MCF 10A (cell line): ENCODE results near the gene RALGPS1. TPM values are rescaled to one million over a fixed set of nuclear protein-coding genes. Genes with fewer than 3 reads are reported as not detected.

Experiments used
- BruUV-seq: library from RNA; stranded (reverse); fragments of 400-500 nt; replicated peaks from 2 replicates; lab custom pipeline; 2021; lab: Mats Ljungman, UMichigan
- CTCF ChIA-PET: fragments of 300-600 bp; sonication (Branson Sonifier 250); formaldehyde crosslinking; extraction: SDS; loops from one replicate; lab custom pipeline; 2021; ENCODE audit warnings: antibody characterized with exemption, inconsistent platforms; lab: Yijun Ruan, JAX
- POLR2A ChIA-PET: fragments of 300-600, 350-650 bp; sonication (Branson Sonifier 250); formaldehyde crosslinking; extraction: SDS; loops from one replicate; lab custom pipeline; 2020; ENCODE audit warnings: antibody characterized with exemption, inconsistent platforms; lab: Yijun Ruan, JAX
- DNase-seq: peaks from one replicate; pipeline ENCODE4 v3.0.0-alpha.2; 2018; ENCODE audit not compliant: unreplicated experiment
- H3K27ac Mint-ChIP-seq: one replicate; pipeline ENCODE4 v1.8.0; 2022; ENCODE audit warnings: mild to moderate bottlenecking, low read depth, mixed read lengths; ENCODE audit not compliant: unreplicated experiment
- H3K27me3 Mint-ChIP-seq: one replicate; pipeline ENCODE4 v1.8.0; 2022; ENCODE audit warnings: mixed read lengths; ENCODE audit not compliant: insufficient read depth, unreplicated experiment
- H3K36me3 Mint-ChIP-seq: one replicate; pipeline ENCODE4 v1.8.0; 2022; ENCODE audit warnings: mild to moderate bottlenecking, moderate library complexity, mixed read lengths; ENCODE audit not compliant: insufficient read depth, unreplicated experiment
- H3K4me1 Mint-ChIP-seq: one replicate; pipeline ENCODE4 v1.8.0; 2022; ENCODE audit warnings: mixed read lengths; ENCODE audit not compliant: insufficient read depth, unreplicated experiment
- H3K4me3 Mint-ChIP-seq: one replicate; pipeline ENCODE4 v1.8.0; 2022; ENCODE audit warnings: mild to moderate bottlenecking, moderate library complexity, mixed read lengths; ENCODE audit not compliant: unreplicated experiment
- H3K9me3 Mint-ChIP-seq: one replicate; pipeline ENCODE4 v1.8.0; 2022; ENCODE audit warnings: mixed read lengths; ENCODE audit not compliant: unreplicated experiment
- CTCF ChIP-seq: fragments of 200-600 bp; IDR thresholded peaks from one replicate; pipeline ENCODE4 v1.8.0; 2022; ENCODE audit warnings: antibody characterized with exemption, mild to moderate bottlenecking; ENCODE audit not compliant: unreplicated experiment
- intact Hi-C: fragments of 100-400 bp; cut with micrococcal nuclease; formaldehyde crosslinking; loops from 2 replicates; pipeline ENCODE4 v1.14.1; 2022
- total RNA-seq: library from RNA; stranded (reverse); gene quantifications from 2 replicates; pipeline ENCODE4 v1.2.3, GENCODE V29; 2022

The RALGPS1 gene
- total RNA-seq, 1 experiment from 2014 or later: 2.4 TPM

DNA sequence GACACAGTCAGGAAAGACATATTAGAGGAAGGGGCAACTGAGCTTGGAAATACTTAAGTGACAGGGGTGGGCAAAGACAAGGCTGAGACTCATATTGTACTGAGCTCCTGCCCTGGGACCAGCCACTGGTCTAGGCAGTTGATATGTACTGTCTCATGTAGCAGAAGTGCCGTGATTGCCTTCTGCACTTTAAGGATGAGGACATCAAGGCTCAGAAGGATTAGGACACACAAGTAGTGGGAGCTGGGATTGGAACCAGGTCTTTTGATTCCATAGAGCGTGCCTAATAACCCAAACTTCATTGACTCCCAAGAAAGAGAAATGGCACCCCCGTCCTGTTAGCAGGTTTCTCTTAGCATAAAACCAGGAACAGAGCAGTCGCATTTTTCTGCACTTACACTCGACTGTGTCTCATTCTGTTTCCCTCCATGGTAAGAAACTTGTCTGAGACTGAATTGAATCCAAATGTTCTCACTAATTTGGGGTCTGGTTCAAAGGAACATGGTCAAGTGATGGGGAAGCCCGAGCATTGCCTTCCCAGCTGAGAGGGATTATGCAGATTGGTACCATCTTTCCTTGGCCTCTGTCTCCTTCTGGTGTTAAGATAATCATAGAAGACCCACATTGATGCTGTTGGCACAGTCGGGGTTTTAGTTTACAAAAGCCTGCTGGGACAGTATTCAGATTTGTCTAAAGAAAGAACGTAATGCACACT lies 137.5 kb downstream of the RALGPS1 start:
- Mint-ChIP-seq H3K27ac (no peak overlapping the region), H3K9me3 (no peaks in the 10 kb centered on the region), H3K4me1 (peaks cover 11% of the 10 kb centered on the region), H3K27me3 (no peaks in the 10 kb centered on the region), H3K4me3 (no peak overlapping the region), H3K36me3 (no peaks in the 10 kb centered on the region)
- ChIA-PET CTCF (interaction anchor here (0.5 to 0.6 kb wide), 2 partner anchors 150 to 676 kb away, joined by 3 read pairs; no protein-coding TSS in a partner anchor), POLR2A (no interaction called here)
- no peak for DNase-seq
- intact Hi-C loops: no loop called here
- no peak for TF ChIP-seq CTCF
- no TSS peak for BruUV-seq

DNA sequence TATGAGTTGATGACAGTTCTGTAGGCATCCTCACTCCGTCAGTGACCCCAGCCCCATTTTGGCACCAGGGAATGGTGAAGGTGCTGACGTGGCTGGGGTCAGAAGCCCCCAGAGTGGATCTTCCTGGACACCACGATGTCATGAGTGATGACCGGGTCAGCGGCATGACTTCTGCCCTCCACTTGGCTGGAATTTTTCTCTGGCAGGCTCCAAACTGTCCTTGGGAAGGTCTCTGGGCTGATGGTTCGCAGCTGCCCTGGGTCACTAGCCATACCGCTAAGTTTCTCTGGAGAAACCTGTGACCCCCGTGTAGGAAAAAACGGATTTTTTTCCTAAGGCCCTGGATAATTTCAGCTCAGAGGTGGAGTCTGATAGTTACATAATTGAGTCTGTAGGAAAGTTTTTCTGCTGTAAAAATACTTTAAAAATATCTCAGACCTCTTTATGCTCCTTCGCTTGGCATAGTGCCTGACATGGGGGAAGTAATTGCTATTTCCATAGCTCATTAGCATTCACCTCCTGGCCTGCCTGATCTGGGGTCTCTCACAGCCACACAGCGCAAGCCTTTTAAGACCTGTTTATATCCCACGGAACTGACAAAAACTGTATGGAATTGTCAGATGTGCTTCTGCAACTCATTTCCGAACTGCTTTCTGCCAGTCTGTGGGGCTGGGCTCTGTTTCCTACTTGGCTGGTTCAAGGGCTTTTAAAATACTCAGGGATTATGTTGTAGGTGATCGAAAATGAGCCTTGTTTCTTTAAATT lies 138.7 kb downstream of the RALGPS1 start:
- DNase-seq: no peak
- no TSS peak for BruUV-seq
- Mint-ChIP-seq H3K27me3 (no peaks in the 10 kb centered on the region), H3K36me3 (no peaks in the 10 kb centered on the region), H3K27ac (no peak overlapping the region), H3K4me1 (peaks cover 16% of the 10 kb centered on the region), H3K4me3 (no peak overlapping the region), H3K9me3 (no peaks in the 10 kb centered on the region)
- no peak for TF ChIP-seq CTCF
- POLR2A ChIA-PET: no interaction called here
- intact Hi-C loops: no loop called here
- CTCF ChIA-PET: no interaction called here

- no peak for TF ChIP-seq CTCF
- no peak overlapping the region for H3K27ac Mint-ChIP-seq
- H3K4me3 Mint-ChIP-seq: no peak overlapping the region
- no peak for DNase-seq
- intact Hi-C loops: no loop called here
- no peaks in the 10 kb centered on the region for H3K36me3 Mint-ChIP-seq
- BruUV-seq: no TSS peak
- H3K9me3 Mint-ChIP-seq: no peaks in the 10 kb centered on the region
- H3K27me3 Mint-ChIP-seq: no peaks in the 10 kb centered on the region
- ChIA-PET CTCF (no interaction called here), POLR2A (no interaction called here)
- H3K4me1 Mint-ChIP-seq: peaks cover 20% of the 10 kb centered on the region
Measured at GRCh38 chr9:127053960-127054359, 139.4 kb downstream of the RALGPS1 start.

DNA sequence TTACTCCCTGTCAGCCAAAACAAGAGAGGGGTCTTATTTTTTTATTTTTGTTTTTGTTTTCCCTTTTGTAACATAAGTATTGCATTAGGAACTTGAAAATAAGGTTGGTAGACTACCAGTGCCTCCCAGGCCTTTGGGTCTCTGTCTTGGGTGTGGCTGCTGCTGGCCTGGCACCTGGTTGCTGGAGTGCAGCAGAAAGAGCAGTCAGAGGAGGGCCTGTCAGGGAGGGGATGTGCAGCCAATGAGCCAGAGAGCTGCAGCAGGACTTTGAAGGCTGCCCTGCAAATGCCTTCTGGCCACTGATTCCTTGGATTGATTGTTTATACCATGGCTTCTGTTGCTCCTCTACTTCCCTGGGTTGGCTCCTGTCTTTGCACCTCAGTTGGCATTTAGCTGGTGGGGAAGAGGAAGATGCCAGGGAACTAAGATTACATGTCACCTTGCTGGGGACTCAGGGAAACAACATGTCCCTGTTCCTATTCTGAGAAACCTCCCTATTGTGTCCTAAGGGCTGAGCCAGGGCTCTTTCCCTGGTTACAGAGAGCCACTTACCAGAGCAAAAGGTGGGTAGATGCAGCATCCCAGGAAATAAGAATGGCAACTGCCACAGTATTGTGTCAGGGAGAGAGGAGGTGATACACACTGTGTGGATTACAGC lies 141.3 kb downstream of the RALGPS1 start:
- no peaks in the 10 kb centered on the region for H3K9me3 Mint-ChIP-seq
- H3K4me3 Mint-ChIP-seq: no peak overlapping the region
- POLR2A ChIA-PET: no interaction called here
- H3K4me1 Mint-ChIP-seq: peaks cover 12% of the 10 kb centered on the region
- no TSS peak for BruUV-seq
- no peak for DNase-seq
- CTCF ChIA-PET: no interaction called here
- intact Hi-C loops: no loop called here
- H3K27me3 Mint-ChIP-seq: no peaks in the 10 kb centered on the region
- no peaks in the 10 kb centered on the region for H3K36me3 Mint-ChIP-seq
- no peak for TF ChIP-seq CTCF
- H3K27ac Mint-ChIP-seq: no peak overlapping the region
